H9 (cell line): ENCODE results near the gene FCHSD2. TPM values are rescaled to one million over a fixed set of nuclear protein-coding genes. Genes with fewer than 3 reads are reported as not detected.

ENCODE experiments used
- DNase-seq: peaks from one replicate; pipeline ENCODE4 v3.0.0-alpha.2; 2017
- H2AFZ ChIP-seq: one replicate; pipeline ENCODE4 v1.6.1; 2013; ENCODE audit warnings: mild to moderate bottlenecking, low read length, control low read depth, moderate library complexity
- H2AK5ac ChIP-seq: 2 replicates; pipeline ENCODE4 v1.6.1; 2013; ENCODE audit warnings: low read length, control low read depth, mixed read lengths; ENCODE audit not compliant: insufficient read length
- H2BK120ac ChIP-seq: one replicate; pipeline ENCODE4 v1.6.1; 2013; ENCODE audit warnings: low read depth, mild to moderate bottlenecking, low read length, control low read depth, inconsistent platforms; ENCODE audit not compliant: poor library complexity, severe bottlenecking
- H2BK12ac ChIP-seq: 2 replicates; pipeline ENCODE4 v1.6.1; 2013; ENCODE audit warnings: low read length, control low read depth, mixed read lengths, low read depth; ENCODE audit not compliant: insufficient read length
- H2BK15ac ChIP-seq: 2 replicates; pipeline ENCODE4 v1.6.1; 2013; ENCODE audit warnings: low read depth, low read length, control low read depth
- H2BK20ac ChIP-seq: one replicate; pipeline ENCODE4 v1.6.1; 2013; ENCODE audit warnings: low read depth, mild to moderate bottlenecking, low read length, control low read depth, inconsistent platforms; ENCODE audit not compliant: poor library complexity, severe bottlenecking
- H2BK5ac ChIP-seq: 2 replicates; pipeline ENCODE4 v1.6.1; 2013; ENCODE audit warnings: low read length, control low read depth, mixed read lengths; ENCODE audit not compliant: insufficient read length
- H3K14ac ChIP-seq: 2 replicates; pipeline ENCODE4 v1.6.1; 2013; ENCODE audit warnings: low read length, control low read depth; ENCODE audit not compliant: insufficient read depth
- H3K18ac ChIP-seq: 2 replicates; pipeline ENCODE4 v1.6.1; 2013; ENCODE audit warnings: low read depth, mild to moderate bottlenecking, mixed read lengths, low read length, control low read depth; ENCODE audit not compliant: insufficient read length
- H3K23ac ChIP-seq: 2 replicates; pipeline ENCODE4 v1.6.1; 2013; ENCODE audit warnings: low read length, control low read depth, mixed read lengths, low read depth; ENCODE audit not compliant: insufficient read length
- H3K23me2 ChIP-seq: 2 replicates; pipeline ENCODE4 v1.6.1; 2013; ENCODE audit warnings: low read depth, mild to moderate bottlenecking, mixed read lengths, low read length, control low read depth; ENCODE audit not compliant: insufficient read length, poor library complexity, severe bottlenecking
- H3K27ac ChIP-seq: 2 replicates; pipeline ENCODE4 v1.5.1; 2013; ENCODE audit warnings: low read length, control low read depth, mixed read lengths, low read depth; ENCODE audit not compliant: insufficient read length
- H3K27me3 ChIP-seq: 2 replicates; pipeline ENCODE4 v1.6.1; 2013; ENCODE audit warnings: low read length, control low read depth, inconsistent platforms; ENCODE audit not compliant: insufficient read depth
- H3K4ac ChIP-seq: 2 replicates; pipeline ENCODE4 v1.6.1; 2013; ENCODE audit warnings: low read depth, mild to moderate bottlenecking, control low read depth, inconsistent platforms, low read length, moderate library complexity
- H3K4me1 ChIP-seq: 2 replicates; pipeline ENCODE4 v1.6.1; 2013; ENCODE audit warnings: low read length, control low read depth, inconsistent platforms; ENCODE audit not compliant: insufficient read depth
- H3K4me2 ChIP-seq: 2 replicates; pipeline ENCODE4 v1.6.1; 2013; ENCODE audit warnings: low read length, control low read depth, mixed read lengths; ENCODE audit not compliant: insufficient read length, insufficient read depth
- H3K56ac ChIP-seq: 2 replicates; pipeline ENCODE4 v1.6.1; 2013; ENCODE audit warnings: low read depth, mild to moderate bottlenecking, mixed read lengths, low read length, control low read depth; ENCODE audit not compliant: insufficient read length
- H3K79me1 ChIP-seq: 2 replicates; pipeline ENCODE4 v1.6.1; 2013; ENCODE audit warnings: low read depth, mild to moderate bottlenecking, moderate library complexity, low read length, control low read depth, inconsistent platforms; ENCODE audit not compliant: insufficient read depth, poor library complexity, severe bottlenecking
- H3K79me2 ChIP-seq: 2 replicates; pipeline ENCODE4 v1.6.1; 2013; ENCODE audit warnings: low read length, control low read depth, inconsistent platforms; ENCODE audit not compliant: insufficient read depth
- H3K9ac ChIP-seq: 2 replicates; pipeline ENCODE4 v1.6.1; 2013; ENCODE audit warnings: low read length, control low read depth, mixed read lengths; ENCODE audit not compliant: insufficient read length; ENCODE audit errors: extremely low read depth
- H3K9me3 ChIP-seq: one replicate; pipeline ENCODE4 v1.6.1; 2013; ENCODE audit warnings: low read depth, low read length, inconsistent platforms; ENCODE audit not compliant: control insufficient read depth
- H3T11ph ChIP-seq: one replicate; pipeline ENCODE4 v1.6.1; 2013; ENCODE audit warnings: mild to moderate bottlenecking, low read length, control low read depth, inconsistent platforms
- H4K20me1 ChIP-seq: one replicate; pipeline ENCODE4 v1.6.1; 2013; ENCODE audit not compliant: control insufficient read depth, insufficient read length, insufficient read depth
- H4K5ac ChIP-seq: 2 replicates; pipeline ENCODE4 v1.6.1; 2013; ENCODE audit warnings: low read depth, mild to moderate bottlenecking, mixed read lengths, low read length, control low read depth; ENCODE audit not compliant: insufficient read length
- H4K8ac ChIP-seq: replicated peaks from 2 replicates; pipeline ENCODE4 v1.6.1; 2013; ENCODE audit warnings: low read length, control low read depth, mixed read lengths, low read depth; ENCODE audit not compliant: insufficient read length
- H4K91ac ChIP-seq: 2 replicates; pipeline ENCODE4 v1.6.1; 2013; ENCODE audit warnings: low read depth, mild to moderate bottlenecking, moderate library complexity, mixed read lengths, low read length, control low read depth; ENCODE audit not compliant: insufficient read length
- H3K27ac Mint-ChIP-seq, 3 experiments: 2 replicates in 2 of 3; 3 replicates in 1 of 3; pipeline ENCODE4 v1.8.0; 2020 to 2021; ENCODE audit warnings: mixed read lengths in 3 of 3, mild to moderate bottlenecking in 1 of 3, moderate library complexity in 1 of 3
- H3K27me3 Mint-ChIP-seq: 2 replicates; pipeline ENCODE4 v1.8.0; 2021; ENCODE audit warnings: low read depth, mild to moderate bottlenecking, moderate library complexity, mixed read lengths
- H3K36me3 Mint-ChIP-seq, 3 experiments: 2 replicates in 2 of 3; 3 replicates in 1 of 3; pipeline ENCODE4 v1.8.0; 2020 to 2021; ENCODE audit warnings: low read depth in 3 of 3, mixed read lengths in 3 of 3; ENCODE audit not compliant: insufficient read depth in 1 of 3
- H3K4me1 Mint-ChIP-seq, 2 experiments: 2 replicates each; pipeline ENCODE4 v1.8.0; 2020; ENCODE audit warnings: mixed read lengths in 2 of 2
- H3K4me3 Mint-ChIP-seq, 2 experiments: 2 replicates in 1 of 2; 3 replicates in 1 of 2; pipeline ENCODE4 v1.8.0; 2020 to 2021; ENCODE audit warnings: mild to moderate bottlenecking in 2 of 2, mixed read lengths in 2 of 2, moderate library complexity in 1 of 2
- H3K9me3 Mint-ChIP-seq, 2 experiments: 2 replicates in 1 of 2; 3 replicates in 1 of 2; pipeline ENCODE4 v1.8.0; 2020; ENCODE audit warnings: mild to moderate bottlenecking in 2 of 2, mixed read lengths in 2 of 2, moderate library complexity in 1 of 2
- WGBS: extraction: QIAGEN DNeasy Blood & Tissue Kit; methylation state at CpG from one replicate; pipeline ENCODE4 v1.1.7; 2013; ENCODE audit warnings: missing lambda C conversion rate, low lambda C conversion rate, mixed read lengths; ENCODE audit not compliant: insufficient read length; ENCODE audit errors: extremely low coverage; 5-methylcytosine and 5-hydroxymethylcytosine counted together
- total RNA-seq: library from RNA; stranded (reverse); gene quantifications from 2 replicates; pipeline ENCODE4 v1.2.1, GENCODE V29; 2021
- TF ChIP-seq, protein P1 (sequence below): fragments of 200-600 bp; sonication (generic); conservative IDR thresholded peaks from 3 replicates; pipeline ENCODE4 v1.8.0; 2021; ENCODE audit warnings: antibody characterized with exemption, mild to moderate bottlenecking

FCHSD2 gene
- total RNA-seq, 1 experiment from 2014 or later, result 17.8 TPM

- no peak overlapping the region for H3K4me3 Mint-ChIP-seq
- no peak overlapping the region for H4K5ac ChIP-seq
- H2AK5ac ChIP-seq, result no peak overlapping the region
- no peak overlapping the region for H2BK5ac ChIP-seq
- peak overlapping the region in 1 of 3 experiments; percentile 22; a peak in 1 of 7 replicates for H3K27ac Mint-ChIP-seq
- H2BK20ac ChIP-seq, result no peak overlapping the region
- no peaks in the 10 kb centered on the region for H3K9me3 Mint-ChIP-seq
- DNase-seq, result no peak
- H3K4me2 ChIP-seq, result no peak overlapping the region
- H3K23ac ChIP-seq, result no peak overlapping the region
- no peak overlapping the region for H2BK12ac ChIP-seq
- no CpG with 5 or more reads among the region's 5 CpGs for WGBS
- no peaks in the 10 kb centered on the region for H3K4me1 Mint-ChIP-seq
- H3K79me2 ChIP-seq, result no peaks in the 10 kb centered on the region
- no peak overlapping the region for H3T11ph ChIP-seq
- H3K4ac ChIP-seq, result no peak overlapping the region
- H3K23me2 ChIP-seq, result no peaks in the 10 kb centered on the region
- no peaks in the 10 kb centered on the region for H3K4me1 ChIP-seq
- H3K14ac ChIP-seq, result no peak overlapping the region
- H3K27me3 ChIP-seq, result no peaks in the 10 kb centered on the region
- H4K91ac ChIP-seq, result no peak overlapping the region
- no peaks in the 10 kb centered on the region for H3K27me3 Mint-ChIP-seq
- TF ChIP-seq, protein P1, sequence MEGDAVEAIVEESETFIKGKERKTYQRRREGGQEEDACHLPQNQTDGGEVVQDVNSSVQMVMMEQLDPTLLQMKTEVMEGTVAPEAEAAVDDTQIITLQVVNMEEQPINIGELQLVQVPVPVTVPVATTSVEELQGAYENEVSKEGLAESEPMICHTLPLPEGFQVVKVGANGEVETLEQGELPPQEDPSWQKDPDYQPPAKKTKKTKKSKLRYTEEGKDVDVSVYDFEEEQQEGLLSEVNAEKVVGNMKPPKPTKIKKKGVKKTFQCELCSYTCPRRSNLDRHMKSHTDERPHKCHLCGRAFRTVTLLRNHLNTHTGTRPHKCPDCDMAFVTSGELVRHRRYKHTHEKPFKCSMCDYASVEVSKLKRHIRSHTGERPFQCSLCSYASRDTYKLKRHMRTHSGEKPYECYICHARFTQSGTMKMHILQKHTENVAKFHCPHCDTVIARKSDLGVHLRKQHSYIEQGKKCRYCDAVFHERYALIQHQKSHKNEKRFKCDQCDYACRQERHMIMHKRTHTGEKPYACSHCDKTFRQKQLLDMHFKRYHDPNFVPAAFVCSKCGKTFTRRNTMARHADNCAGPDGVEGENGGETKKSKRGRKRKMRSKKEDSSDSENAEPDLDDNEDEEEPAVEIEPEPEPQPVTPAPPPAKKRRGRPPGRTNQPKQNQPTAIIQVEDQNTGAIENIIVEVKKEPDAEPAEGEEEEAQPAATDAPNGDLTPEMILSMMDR, result no peak
- no peak overlapping the region for H3K18ac ChIP-seq
- no peak overlapping the region for H2BK15ac ChIP-seq
- H3K36me3 Mint-ChIP-seq, result peaks cover 0 to 5% (median 0%) of the 10 kb centered on the region in 3 experiments; a peak in 1 of 7 replicates
- H2AFZ ChIP-seq, result no peak overlapping the region
- no peaks in the 10 kb centered on the region for H3K79me1 ChIP-seq
- H3K27ac ChIP-seq, result no peak overlapping the region
- H4K20me1 ChIP-seq, result no peaks in the 10 kb centered on the region
- H2BK120ac ChIP-seq, result no peak overlapping the region
- H3K9ac ChIP-seq, result no peak overlapping the region
- no peaks in the 10 kb centered on the region for H3K9me3 ChIP-seq
- no peak overlapping the region for H3K56ac ChIP-seq
- H4K8ac ChIP-seq, result no peak overlapping the region
Measured at GRCh38 chr11:72842126-72842525, 300.0 kb downstream of the FCHSD2 start.
